Hepatocyte (in vitro differentiated cells): ENCODE measurements around the gene KLK1.

ENCODE experiments used
- EZH2phosphoT487 ChIP-seq: fragments of 200-600 bp; sonication (generic); IDR thresholded peaks from one replicate; pipeline ENCODE4 v1.6.1; 2018; ENCODE audit warnings: antibody characterized with exemption, mild to moderate bottlenecking, low read depth, moderate library complexity; ENCODE audit not compliant: unreplicated experiment, severe bottlenecking
- TF ChIP-seq, protein P1 (sequence below): fragments of 200-600 bp; sonication (generic); IDR thresholded peaks from 2 replicates; pipeline ENCODE4 v1.5.1; 2016; ENCODE audit warnings: antibody characterized with exemption, mild to moderate bottlenecking; ENCODE audit not compliant: poor library complexity

DNA sequence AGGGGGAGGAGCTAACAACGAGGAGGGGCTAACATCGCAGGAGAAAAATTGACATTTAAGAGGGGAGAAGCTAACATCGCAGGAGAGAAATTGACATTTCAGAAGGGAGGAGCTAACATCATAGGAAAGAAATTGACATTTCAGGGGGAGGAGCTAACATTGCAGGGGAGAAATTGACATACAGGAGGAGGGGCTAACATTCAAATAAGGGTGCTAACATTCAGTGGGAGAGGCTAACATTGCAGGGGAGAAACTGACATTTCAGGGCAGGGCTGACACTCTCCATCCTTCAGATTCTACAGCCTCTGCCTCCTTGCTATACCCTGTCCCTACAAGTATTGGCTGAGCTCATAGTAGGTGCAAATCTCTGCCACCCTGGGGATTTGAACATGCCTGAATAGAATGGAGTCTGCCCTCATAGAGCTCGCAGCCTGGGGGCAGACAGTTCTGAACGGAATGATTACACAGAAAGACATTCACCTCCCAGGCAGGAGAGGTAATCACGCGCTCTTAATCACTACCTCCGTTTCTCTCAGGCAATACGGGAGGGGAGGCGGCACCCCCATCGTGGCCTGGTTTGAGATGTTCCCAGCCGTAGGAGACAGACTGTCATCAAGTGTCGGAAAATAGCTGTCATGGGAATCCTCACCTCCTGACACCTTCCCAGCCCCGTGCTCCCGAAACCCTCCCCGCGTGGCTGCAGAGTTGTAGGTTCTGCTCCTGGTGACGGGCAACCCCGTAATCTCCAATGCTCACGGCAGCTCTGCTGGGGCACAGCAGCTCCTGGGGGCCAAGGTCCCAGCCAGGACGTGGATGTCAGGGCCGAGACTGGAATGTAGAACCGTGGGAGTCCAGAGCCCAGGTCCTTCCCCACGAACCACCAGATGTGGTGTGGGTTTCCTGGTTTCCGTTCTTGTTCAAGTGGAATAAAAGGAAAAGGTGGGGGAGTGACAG is 43.8 kb downstream of the KLK1 start:
- TF ChIP-seq, protein P1, sequence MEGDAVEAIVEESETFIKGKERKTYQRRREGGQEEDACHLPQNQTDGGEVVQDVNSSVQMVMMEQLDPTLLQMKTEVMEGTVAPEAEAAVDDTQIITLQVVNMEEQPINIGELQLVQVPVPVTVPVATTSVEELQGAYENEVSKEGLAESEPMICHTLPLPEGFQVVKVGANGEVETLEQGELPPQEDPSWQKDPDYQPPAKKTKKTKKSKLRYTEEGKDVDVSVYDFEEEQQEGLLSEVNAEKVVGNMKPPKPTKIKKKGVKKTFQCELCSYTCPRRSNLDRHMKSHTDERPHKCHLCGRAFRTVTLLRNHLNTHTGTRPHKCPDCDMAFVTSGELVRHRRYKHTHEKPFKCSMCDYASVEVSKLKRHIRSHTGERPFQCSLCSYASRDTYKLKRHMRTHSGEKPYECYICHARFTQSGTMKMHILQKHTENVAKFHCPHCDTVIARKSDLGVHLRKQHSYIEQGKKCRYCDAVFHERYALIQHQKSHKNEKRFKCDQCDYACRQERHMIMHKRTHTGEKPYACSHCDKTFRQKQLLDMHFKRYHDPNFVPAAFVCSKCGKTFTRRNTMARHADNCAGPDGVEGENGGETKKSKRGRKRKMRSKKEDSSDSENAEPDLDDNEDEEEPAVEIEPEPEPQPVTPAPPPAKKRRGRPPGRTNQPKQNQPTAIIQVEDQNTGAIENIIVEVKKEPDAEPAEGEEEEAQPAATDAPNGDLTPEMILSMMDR = no peak
- no peak for TF ChIP-seq EZH2phosphoT487
